ENCODE results near the gene ACOXL.

ACOXL gene

DNA sequence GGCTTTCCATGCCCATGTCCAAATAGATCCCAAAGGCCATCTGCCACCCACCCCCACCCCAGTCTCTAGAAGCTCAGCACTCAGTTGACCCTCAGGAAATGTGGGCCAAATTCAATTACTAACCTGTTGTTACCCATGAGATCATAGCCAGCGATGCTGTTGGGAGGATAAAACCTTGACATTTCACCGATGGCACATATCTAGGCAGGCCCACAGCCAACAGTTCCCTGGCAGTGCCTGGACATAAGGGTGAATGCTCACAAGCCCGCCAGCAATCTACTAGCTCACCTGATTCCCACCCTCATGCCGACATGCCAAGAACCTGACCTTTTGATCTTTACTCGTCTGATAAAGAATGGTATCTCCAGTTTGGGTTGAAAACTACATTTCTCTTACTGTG lies 11.8 kb upstream of the ACOXL start:
- DNase-seq = no peak

DNA sequence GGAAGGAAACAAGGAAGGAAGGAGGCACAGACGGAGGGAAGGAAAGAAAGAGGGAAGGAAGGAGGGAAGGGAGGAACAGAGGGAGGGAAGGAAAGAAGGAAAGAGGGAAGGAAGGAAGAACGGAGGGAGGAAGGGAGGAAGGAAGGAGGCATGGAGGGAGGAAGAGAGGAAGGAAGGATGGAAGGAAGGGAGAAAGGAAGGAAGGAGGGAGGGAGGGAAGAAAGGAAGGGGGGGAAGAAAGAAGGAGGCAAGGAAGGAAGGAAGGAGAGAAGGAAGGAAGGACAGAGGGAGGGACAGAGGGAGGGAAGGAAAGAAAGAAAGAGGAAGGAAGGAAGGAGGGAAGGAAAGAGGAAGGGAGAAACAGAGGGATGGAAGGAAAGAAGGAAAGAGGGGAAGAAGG lies 7.6 kb upstream of the ACOXL start:
- no peak for DNase-seq

DNA sequence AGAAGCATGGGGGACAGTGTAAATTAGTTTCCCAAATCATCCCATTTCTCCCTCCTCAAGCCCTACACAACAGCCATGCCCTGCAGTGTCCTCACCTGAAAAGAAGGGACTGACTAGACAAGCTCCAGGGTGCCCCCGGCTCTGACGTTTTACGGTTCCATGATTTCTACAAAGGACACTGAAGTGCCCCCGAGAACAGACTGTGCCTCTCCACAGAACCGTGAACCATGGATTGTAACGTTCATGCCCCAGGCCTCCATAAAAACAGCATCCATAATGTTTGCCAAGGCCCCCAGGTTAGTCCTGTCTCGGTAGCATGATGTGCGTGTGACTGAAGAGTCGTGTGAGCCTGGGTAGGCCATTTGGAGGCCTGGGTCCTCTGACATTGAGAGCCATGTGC lies 7.0 kb upstream of the ACOXL start:
- no peak for DNase-seq

DNA sequence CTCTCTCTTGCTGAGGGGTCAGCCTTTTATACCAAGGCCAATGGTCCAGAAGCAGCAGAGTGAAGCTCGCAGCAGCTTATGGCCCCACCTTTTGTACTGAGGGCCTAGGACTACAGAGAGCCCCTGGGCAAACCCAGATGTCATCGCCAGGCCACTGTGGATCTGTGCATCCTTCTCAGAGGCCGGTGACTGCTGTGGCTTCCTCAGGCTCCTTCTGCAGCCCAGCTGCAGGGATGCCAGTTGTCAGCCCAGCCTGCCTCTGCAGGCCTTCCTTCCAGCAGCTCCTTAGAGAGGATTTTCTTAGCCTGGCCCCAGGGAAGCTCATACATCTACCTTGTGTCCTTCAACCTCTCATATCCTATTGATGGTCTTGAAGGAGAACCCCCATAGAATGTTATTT lies 6.5 kb upstream of the ACOXL start:
- DNase-seq = no peak

DNA sequence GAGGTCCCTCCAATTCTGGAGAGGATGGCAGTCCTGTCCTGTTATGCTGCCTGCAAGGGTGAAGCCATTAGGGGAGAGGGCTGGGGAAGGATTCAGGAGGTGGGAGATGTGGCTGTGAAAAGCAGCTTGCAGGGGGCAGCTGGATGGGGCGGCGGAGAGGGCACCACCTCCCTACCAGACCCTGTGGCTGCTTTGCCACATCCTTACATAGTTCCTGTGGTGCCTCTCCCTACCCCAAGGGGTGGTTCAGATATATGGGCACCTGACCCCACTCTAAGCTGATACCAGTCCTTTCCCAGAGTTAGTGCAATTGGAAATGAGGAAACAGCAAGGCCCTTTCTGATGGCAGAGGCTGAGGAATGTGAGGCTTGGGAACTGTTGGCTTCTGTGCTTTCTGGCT lies 6.1 kb upstream of the ACOXL start:
- DNase-seq = no peak

DNA sequence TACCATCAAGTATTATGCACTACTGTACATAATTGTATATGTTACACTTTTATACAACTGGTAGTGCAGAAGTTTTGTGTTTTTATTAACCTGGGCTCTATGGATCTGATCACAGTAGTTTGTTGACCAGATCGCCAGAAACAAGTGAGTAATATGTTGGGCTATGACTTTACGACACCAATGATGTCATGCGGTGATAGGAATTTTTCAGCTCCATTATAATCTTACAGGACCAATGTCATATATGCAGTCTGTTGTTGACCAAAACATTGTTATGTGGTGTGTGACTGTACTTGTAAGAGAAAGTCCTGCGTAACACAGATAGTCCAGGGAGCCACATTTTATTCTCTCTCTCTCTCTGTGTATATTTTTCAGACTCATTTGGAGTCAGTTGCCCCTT lies 4.5 kb upstream of the ACOXL start:
- no peak for DNase-seq

DNA sequence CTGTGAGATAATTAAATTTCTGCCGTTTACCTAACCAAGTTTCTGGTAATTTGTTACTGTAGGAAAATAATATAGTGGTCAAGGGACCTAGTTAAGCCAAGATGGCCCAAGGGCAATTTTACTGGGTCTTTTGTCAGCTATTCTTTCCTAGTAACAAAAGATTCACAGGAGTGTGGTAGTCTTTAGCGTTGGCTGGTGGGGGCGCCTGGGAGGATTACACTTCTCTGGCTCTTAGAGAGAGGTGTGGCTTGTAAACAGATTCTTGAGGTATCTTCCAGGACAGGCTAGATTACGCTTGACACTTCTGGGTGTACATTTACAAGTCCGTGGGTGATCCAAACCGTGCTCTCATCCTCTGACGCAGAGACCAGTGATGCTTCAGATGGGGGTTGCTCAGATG lies 3.3 kb upstream of the ACOXL start:
- DNase-seq = no peak

DNA sequence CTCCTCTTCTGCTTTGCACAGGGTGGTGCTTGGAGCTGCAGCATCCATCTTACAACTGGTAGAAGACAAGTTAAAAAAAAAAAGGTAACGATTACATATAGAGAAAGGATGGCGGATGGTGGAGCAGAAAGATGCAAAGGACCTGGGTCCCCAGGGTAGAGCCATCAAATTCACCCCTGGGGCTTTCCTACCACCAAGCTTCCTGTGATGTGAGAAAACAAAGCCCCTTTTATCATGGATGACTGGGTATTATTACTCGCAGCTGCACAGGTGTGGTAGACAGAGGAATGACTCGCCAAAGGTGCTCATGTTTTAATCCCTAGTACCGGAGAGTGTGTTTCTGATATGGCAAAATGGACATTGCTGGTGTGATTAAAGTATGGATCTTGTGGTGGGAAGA lies 1.3 kb upstream of the ACOXL start:
- DNase-seq = no peak

DNA sequence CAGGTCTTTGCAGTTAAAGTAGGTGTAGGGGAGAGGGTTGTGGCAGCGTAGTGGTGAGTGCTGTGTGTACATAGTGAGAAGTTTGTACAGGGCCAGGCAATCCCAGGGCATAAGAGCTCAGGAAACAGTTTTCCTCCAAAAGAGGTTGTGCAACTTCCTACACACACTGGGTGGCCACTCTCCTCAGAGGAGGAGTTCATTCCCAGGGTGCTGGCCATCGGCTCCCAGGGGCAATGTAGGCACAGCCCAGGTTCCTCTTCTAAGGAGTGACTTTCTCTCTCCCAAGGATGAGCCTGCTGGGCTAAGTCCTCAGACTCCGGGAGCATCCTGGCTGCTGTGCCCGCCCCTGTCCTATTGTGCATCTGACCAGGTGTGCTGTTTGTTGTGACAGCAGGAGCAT lies 3.0 kb downstream of the ACOXL start:
- DNase-seq = no peak

DNA sequence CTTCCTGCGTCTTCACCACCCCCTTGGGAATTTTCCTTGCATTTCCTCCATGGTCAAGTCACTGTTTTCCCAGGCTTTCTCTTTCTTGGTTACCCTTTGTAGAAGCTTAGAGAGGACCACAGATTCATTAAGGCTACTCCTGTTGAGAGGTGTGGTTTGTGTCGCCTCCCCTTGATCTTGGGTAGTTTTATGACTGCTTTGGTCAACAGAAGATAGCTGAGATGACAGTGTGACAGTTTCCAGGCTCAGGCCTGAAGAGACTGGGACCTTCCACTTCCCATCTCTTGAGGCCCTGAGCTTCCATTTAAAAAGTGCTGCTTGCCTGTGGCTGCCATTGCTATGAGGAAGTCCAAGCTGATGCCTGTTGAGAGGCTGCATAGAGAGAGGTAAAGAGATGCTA lies 5.4 kb downstream of the ACOXL start:
- DNase-seq = no peak

DNA sequence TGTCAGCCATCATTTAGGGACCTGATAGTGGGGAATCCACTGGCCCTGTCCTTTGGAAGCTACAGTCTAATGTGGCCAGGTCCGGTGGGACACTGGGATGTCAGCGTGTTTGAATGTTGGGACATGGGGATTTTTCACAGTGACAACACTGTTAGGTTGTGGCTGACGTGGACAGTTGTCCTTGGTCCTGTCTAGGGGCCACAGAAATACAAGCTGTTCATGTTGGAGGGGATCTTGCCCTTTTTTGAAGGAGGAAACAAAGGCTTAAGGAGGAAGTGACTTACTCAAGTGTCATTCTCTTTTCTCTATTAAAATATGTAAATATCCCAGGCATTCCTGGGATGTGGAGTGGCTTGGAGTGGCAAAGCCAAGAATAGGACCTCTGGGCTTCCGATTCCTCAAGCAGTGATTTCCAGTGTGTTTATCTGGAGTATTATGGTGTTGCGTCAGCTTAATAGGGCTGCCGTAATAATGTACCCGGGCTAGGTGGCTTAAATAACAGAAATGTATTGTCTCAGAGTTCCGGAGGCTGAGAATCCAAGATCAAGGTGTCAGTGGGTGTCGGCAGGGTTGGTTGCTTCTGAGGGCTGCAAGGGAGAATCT lies 8.5 kb downstream of the ACOXL start:
- DNase-seq = no peak

DNA sequence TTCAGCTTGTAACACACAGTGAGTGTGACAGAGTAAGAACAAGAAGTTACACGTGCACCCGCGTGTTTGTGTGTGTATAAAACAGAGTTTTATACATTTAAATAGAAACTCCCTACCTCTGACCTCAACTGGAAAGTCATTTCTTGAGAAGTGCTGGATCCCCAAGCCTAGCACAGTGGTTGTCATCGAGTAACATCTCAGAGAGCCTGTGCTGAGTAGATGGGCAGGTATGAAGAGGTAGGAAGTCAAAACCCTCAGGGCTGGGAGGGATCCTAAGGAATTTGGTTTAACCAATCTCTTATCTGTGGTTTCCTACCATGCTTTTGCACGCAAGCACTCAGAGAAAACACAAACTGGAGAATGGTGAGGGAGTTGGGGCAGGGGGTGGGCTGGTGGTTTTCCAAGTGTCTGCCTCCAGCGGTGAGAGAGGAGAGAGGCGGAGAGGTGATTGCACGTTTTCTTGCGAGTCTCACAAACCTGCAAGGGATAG lies 9.2 kb downstream of the ACOXL start:
- no peak for DNase-seq

DNA sequence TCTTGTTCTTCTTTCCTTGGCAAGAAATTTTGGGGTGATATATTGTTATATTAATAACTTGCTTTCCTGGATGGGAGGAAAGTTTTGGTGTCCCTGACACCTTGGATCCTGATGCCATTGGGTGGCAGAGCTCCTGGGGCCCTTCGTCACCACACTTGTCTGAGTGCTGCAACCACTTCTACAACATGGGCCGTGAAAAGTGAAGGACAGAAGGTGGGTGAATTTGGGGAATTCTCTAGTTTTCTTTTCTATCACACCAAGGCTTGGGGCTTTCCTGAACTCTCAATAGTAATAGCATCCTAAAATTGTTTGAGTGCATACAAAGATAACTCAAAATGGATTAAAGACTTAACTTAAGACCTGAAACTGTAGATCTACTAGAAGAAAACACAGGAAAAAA lies 10.0 kb downstream of the ACOXL start:
- DNase-seq = no peak

DNA sequence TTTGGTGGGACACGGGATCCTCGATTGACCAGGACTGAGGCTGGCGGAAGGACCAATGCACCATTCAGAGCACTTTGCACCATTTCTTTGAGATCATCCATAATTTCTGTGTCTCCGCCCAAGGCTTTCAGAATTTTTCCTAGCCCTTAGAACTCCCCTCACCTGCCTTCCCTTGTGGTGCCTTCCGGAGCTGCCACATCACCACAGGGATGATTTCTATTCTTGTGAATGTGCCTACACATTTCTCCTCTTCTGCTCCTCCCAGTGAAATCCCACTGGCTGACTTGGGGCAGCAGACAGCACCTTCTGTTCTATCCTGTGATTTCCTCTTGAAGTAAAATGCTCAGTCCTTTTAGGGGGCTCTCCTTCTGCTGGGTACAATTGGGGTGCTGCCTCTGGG lies 11.2 kb downstream of the ACOXL start:
- DNase-seq = no peak

DNA sequence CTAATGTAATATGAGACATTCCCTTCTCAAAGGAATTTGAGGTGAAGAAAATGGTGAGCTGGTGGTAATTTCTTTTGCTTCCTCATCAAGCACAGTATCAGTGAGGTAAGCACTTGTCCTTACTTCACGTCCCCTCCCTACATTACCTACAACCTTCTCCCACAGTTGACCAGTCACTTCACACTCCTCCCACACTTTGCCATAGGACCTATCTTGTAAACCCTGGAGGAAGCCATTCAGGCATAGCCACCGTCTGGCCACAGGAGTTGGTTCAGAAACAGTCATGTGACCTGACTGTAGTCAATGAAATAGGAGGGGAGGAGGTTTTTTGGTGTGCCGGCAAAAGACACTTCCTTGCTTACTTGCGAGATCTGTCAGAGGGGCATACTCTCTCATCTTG lies 12.1 kb downstream of the ACOXL start:
- DNase-seq = no peak

DNA sequence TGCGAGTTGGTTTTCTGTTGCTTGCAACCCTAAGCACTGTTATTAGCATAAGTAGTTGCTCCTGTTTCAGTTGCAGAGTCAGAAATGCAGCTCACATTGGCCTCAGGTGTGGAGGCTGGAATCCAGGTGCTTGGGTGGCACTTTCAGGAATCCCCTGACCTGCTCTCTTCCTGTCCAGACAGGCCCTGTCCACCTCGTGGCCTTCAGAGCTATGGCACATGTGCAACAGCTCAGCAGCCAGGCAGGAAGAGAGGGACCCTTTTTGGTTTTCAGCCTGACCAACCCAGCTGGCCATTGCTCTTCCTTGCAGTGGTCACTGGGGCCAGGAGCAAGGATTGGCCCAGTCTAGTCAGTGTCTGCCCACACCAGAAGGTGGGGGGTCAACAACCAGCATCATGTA lies 12.7 kb downstream of the ACOXL start:
- no peak for DNase-seq

DNA sequence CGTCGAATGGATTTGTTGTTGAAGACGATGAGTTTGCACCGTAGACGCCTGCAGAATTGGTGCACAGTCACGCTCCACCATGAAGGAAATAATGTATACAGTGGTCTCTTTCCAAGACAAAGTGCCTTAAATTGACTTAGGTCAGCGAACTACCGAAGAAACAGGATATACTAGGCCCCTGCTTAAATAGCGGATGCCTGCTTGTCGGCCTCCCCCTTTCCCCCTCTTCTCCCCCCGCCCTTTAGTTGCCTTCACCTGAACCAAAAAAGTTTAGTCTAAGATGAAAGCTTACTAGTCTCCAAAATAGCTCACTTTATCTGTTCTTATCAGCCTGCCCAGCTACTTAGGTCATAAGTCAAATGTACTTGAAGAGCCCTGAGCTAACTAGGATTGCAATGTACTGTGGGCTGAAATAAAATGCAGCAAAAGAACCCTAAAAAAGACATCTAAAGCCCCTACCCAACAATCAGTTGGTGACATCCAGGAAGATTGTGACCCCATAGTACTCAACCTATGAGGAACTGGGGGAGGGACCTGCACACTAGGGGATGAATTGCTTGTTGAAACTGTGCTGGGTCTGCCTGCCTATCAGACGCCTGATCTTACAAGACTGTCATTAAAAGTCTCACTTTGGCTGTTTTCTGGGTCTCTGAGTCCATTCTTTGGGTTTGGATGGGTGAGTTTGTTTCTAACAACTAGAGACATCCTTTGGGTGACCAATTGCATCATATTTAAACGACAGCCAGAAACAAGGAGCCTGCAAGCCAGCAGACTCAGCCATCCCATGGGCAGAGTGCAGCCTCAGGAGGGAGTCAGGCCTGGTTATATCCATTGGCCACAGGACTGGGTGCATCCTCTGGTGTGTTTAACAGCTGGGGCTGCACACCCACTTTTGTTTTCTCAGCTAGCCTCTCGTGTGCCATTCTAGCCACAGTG lies 14.5 kb downstream of the ACOXL start:
- DNase-seq = no peak

DNA sequence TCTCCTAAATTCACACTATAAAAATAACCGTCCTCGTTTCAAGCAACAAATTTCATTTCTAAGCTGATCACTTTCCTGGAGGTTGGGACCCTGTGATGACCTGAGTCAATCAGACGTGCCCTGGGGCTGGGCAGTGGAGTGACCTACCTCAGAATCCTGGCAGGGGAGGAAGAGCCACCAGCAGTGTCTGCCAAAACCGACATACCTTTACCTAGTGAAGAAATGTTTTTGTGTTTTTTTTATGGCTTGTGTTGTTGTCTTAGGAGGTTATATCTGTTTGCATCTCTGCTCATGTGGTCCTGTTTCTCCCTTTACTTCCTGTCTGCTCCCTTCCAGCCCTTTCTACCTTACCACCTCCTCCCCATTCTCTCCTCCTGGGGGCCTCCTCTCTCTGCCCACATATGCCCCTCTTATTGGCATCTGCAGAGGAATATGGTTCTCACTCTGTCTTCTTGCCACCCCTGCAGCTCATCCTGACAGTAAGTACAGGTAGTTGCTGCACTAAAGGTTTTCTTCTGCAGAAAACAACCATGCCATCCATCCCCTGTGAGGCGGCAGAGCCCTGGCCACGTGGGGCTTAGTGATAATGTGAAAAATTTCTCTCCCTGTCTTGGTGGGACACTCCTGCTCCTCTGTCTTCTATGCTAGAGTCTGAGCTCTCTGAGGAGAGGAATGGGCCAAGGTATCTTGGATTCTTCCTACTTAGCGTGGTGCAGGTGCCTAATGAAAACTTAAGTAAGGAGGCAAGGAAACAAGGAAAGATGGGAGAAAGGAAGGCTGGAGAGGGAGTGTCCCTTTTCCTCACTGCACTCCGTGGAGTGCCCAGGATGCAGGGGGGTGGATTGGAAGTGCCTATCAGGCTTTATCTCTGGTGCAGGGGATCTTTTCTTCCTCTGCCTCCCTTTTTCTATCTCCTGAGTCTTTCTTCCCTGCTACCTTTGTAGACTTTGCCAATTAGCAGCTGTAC lies 15.4 kb downstream of the ACOXL start:
- DNase-seq = no peak

DNA sequence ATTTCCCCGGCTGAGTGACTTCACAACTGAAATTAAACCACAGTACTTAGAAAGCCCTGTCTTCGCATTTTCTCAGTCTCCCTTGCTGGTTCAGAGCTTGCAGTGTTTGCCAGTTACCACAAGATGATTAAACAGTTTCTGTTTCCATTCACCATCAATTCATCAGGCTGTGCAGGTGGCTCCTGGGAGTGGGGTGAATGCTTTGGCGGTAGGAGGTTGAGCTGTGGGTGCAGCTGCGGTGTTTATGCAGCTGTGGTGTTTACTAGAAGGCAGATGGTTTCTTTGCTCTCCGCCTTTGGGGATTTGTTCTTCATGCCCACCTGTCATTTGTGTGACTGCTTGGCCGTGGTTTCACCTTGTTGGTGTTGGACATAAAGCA lies 16.1 kb downstream of the ACOXL start:
- no peak for DNase-seq

DNA sequence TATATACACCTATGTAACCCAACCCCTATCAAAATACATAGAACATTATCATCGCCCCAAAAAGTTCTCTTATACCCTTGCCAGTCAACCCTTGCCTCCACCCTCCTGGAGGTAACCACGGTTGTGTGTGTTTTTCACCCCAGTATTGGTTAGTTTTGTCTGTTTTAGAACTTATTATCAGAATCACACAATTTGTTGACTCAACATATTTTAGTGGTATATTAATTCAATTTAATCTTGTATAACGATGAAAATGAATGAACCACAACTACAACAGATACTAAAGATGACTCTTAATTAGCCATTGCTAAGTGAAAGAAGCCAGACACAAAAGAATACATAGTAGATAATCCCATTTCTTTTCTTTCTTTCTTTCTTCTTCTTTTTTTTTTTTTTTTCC lies 19.3 kb downstream of the ACOXL start:
- DNase-seq = no peak

DNA sequence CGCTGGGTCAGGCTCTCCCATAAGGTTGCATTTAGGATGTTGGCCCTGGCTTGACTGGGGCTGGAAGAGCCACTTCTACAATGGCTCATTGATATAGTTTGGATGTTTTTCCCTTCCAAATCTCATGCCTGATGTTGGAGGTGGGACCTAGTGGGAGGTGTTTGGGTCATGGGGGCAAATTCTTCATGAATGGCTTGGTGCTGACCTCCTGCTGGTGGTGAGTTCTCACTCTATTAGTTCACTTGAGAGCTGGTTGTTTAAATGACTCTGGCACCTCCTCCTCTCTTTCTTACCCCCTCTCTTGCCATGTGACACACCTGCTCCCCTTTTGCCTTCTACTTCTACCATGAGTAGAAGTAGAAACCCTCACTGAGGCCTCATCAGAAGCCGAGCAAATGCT lies 20.5 kb downstream of the ACOXL start:
- no peak for DNase-seq

DNA sequence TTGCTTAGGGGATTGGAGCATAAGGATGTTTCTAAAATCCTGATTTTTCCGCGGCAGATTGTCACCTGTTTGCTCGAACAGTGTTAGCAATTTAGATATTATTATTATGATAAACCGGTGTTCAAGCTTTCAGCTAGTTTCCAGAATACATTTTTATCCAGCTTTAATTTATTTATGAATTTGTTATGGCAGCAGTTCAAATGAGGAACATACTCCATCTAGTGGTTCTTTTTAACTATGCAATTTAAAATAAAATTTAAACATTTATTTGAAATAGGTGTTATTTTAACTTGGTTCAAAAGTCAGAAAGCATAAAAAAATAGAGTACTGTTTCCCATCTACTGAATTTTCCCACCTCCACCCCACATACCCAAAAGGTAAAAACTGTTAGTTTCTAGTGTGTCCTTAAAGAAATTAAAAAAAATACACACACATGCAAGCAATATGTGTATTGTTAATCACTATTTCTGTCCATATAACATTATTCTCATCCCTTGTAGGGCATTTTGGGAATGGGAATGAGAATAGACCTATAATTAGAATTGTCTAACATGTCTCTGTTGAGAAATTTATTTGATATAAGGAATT lies 23.2 kb downstream of the ACOXL start:
- no peak for DNase-seq

DNA sequence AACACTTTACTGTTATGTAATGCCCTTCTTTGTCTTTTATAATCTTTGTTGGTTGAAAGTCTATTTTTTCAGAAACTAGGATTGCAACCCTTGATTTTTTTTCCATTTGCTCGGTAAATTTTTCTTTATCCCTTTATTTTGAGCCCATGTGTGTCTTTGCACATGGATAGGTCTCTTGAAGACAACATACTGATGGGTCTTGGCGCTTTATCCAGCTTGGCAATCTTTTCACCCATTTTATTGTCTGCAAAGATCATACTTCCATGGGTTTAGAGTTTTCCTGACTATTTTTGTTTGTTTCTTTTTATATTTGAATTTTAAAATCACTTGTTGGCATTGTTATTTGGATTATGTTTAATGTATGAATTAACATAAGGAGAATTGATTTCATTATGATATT lies 27.0 kb downstream of the ACOXL start:
- no peak for DNase-seq

Measured in NCI-H2227 treated with DMSO at 0.1 percent for 48 hours (cell line).